ENCODE measurements around the gene PRRC2B. TPM values are rescaled to one million over a fixed set of nuclear protein-coding genes. Genes with fewer than 3 reads are reported as not detected.
A peak's percentile ranks its signal among the peaks of the same experiment; 100 is the strongest.

Gene PRRC2B
- total RNA-seq, 2 donors from 2014 or later: 94.7 to 197 TPM

- H3K4me1 ChIP-seq (replicated peaks): no peaks in the 10 kb centered on the region
- no peaks in the 10 kb centered on the region for H3K9me3 ChIP-seq
- no peak overlapping the region for H3K27ac ChIP-seq
- H3K36me3 ChIP-seq: peaks cover 16 to 66% of the 10 kb centered on the region in 2 donors
- intact Hi-C loops (cut with DNase I): loop anchor here (10.0 kb wide), 1 partner anchor 119 kb away; no protein-coding TSS in a partner anchor
- no peaks in the 10 kb centered on the region for H3K27me3 ChIP-seq (replicated peaks; ENCODE audit: insufficient read depth)
- H3K4me3 ChIP-seq: no peak overlapping the region
- DNase-seq (ENCODE audit: low spot score): no peak
- TF ChIP-seq POLR2AphosphoS5 (IDR thresholded peaks at IDR 0.05) (no peak), POLR2A (IDR thresholded peaks at IDR 0.05) (no peak), CTCF (IDR thresholded peaks at IDR 0.05) (no peak)
- WGBS: 85% methylated on average over 10 of the region's 10 CpGs
Observed at GRCh38 chr9:131473891-131474290, 80.0 kb downstream of the PRRC2B start.

- Histone ChIP-seq H3K4me1 (replicated peaks) (no peaks in the 10 kb centered on the region), H3K27me3 (replicated peaks; ENCODE audit: insufficient read depth) (no peaks in the 10 kb centered on the region), H3K9me3 (no peaks in the 10 kb centered on the region), H3K4me3 (no peak overlapping the region), H3K27ac (no peak overlapping the region), H3K36me3 (peaks cover 16 to 74% of the 10 kb centered on the region in 2 donors)
- TF ChIP-seq CTCF (IDR thresholded peaks at IDR 0.05) (no peak), POLR2AphosphoS5 (IDR thresholded peaks at IDR 0.05) (no peak), POLR2A (IDR thresholded peaks at IDR 0.05) (no peak)
- intact Hi-C loops (cut with DNase I): loop anchor here (5.0 to 10.0 kb wide), 2 partner anchors 77 to 120 kb away; no protein-coding TSS in a partner anchor
- no peak for DNase-seq (ENCODE audit: low spot score)
- whole genome bisulfite sequencing: 90% methylated on average over 16 of the region's 16 CpGs
Observed at GRCh38 chr9:131474711-131475110, 80.8 kb downstream of the PRRC2B start.

- H3K4me1 ChIP-seq (replicated peaks): no peaks in the 10 kb centered on the region
- TF ChIP-seq CTCF (IDR thresholded peaks at IDR 0.05): no peak
- TF ChIP-seq POLR2AphosphoS5 (IDR thresholded peaks at IDR 0.05): no peak
- TF ChIP-seq POLR2A (IDR thresholded peaks at IDR 0.05): no peak
- no peaks in the 10 kb centered on the region for H3K9me3 ChIP-seq
- intact Hi-C loops (cut with DNase I): loop anchor here (5.0 to 10.0 kb wide), 2 partner anchors 78 to 121 kb away; no protein-coding TSS in a partner anchor
- H3K27ac ChIP-seq: no peak overlapping the region
- peaks cover 16 to 72% of the 10 kb centered on the region in 2 donors for H3K36me3 ChIP-seq
- DNase-seq (ENCODE audit: low spot score): no peak
- H3K27me3 ChIP-seq (replicated peaks; ENCODE audit: insufficient read depth): no peaks in the 10 kb centered on the region
- WGBS: 93% methylated on average over 46 of the region's 46 CpGs
- no peak overlapping the region for H3K4me3 ChIP-seq
Observed at GRCh38 chr9:131475111-131475955, 81.4 kb downstream of the PRRC2B start.

GRCh38 chr9:131475956-131476776, 82.3 kb downstream of the PRRC2B start:
- H3K27me3 ChIP-seq (replicated peaks; ENCODE audit: insufficient read depth): no peaks in the 10 kb centered on the region
- intact Hi-C loops (cut with DNase I): loop anchor here (5.0 to 10.0 kb wide), 2 partner anchors 79 to 121 kb away; no protein-coding TSS in a partner anchor
- 85% methylated on average over 39 of the region's 40 CpGs for WGBS
- no peak overlapping the region for H3K4me3 ChIP-seq
- DNase-seq (ENCODE audit: low spot score): no peak
- no peak overlapping the region for H3K27ac ChIP-seq
- H3K36me3 ChIP-seq: peaks cover 16 to 66% of the 10 kb centered on the region in 2 donors
- TF ChIP-seq POLR2A (IDR thresholded peaks at IDR 0.05) (no peak), POLR2AphosphoS5 (IDR thresholded peaks at IDR 0.05) (no peak), CTCF (IDR thresholded peaks at IDR 0.05) (peak in 2 of 4 experiments; percentile 37 to 45)
- H3K9me3 ChIP-seq: no peaks in the 10 kb centered on the region
- no peaks in the 10 kb centered on the region for H3K4me1 ChIP-seq (replicated peaks)

All from prostate gland (tissue), 2 donors.